CD4-positive, alpha-beta T cell (primary cell): Measurements from ENCODE around the gene DECR2. TPM values are rescaled to one million over a fixed set of nuclear protein-coding genes. Genes with fewer than 3 reads are reported as not detected.

Experiments
- ATAC-seq: fragments of 200-7000 bp; cut with Tn5 transposase; one replicate; pipeline ENCODE4 v1.10.0; 2022; ENCODE audit warnings: mild to moderate bottlenecking; ENCODE audit not compliant: poor library complexity
- CTCF ChIA-PET: fragments of 350-600 bp; sonication (Branson Sonifier 250); formaldehyde crosslinking; loops from one replicate; lab custom pipeline; 2021; ENCODE audit warnings: antibody characterized with exemption, inconsistent platforms; lab: Charles Lee
- POLR2A ChIA-PET: fragments of 350-600 bp; sonication (Branson Sonifier 250); formaldehyde crosslinking; loops from one replicate; lab custom pipeline; 2021; ENCODE audit warnings: antibody characterized with exemption, inconsistent platforms; lab: Charles Lee
- DNase-seq, 14 experiments: peaks; one replicate each; pipeline ENCODE4 v3.0.0-alpha.2; 2013 to 2020; ENCODE audit warnings: mixed read lengths in 2 of 14
- H3K27ac ChIP-seq, 2 donors: one replicate each; pipeline versions ENCODE4 v1.5.1 to v1.7.0; 2013; ENCODE audit warnings: low read length in 2 of 2, low read depth in 1 of 2, mild to moderate bottlenecking in 1 of 2
- H3K27me3 ChIP-seq, 2 experiments: 1 replicate in 1 of 2; 2 replicates in 1 of 2; pipeline versions ENCODE4 v1.6.1 to v1.7.0; 2013; ENCODE audit warnings: low read length in 2 of 2, control low read depth in 1 of 2, mild to moderate bottlenecking in 1 of 2, moderate library complexity in 1 of 2; ENCODE audit not compliant: insufficient read depth in 2 of 2, control insufficient read depth in 1 of 2
- H3K36me3 ChIP-seq: one replicate; pipeline ENCODE4 v1.6.1; 2013; ENCODE audit warnings: low read length, control low read depth; ENCODE audit not compliant: insufficient read depth
- H3K4me1 ChIP-seq: one replicate; pipeline ENCODE4 v1.6.1; 2013; ENCODE audit warnings: low read length, control low read depth; ENCODE audit not compliant: insufficient read depth
- H3K4me3 ChIP-seq: one replicate; pipeline ENCODE4 v1.5.1; 2013; ENCODE audit warnings: mild to moderate bottlenecking, low read length, moderate library complexity
- H3K9me3 ChIP-seq, 2 experiments: 1 replicate in 1 of 2; 2 replicates in 1 of 2; pipeline versions ENCODE4 v1.6.1 to v1.7.0; 2013; ENCODE audit warnings: low read length in 2 of 2, mild to moderate bottlenecking in 2 of 2, control low read depth in 1 of 2, moderate library complexity in 1 of 2; ENCODE audit not compliant: control insufficient read depth in 1 of 2, insufficient read depth in 1 of 2
- H3K27ac Mint-ChIP-seq: one replicate; pipeline ENCODE4 v1.8.0; 2020; ENCODE audit warnings: mixed read lengths
- H3K27me3 Mint-ChIP-seq: one replicate; pipeline ENCODE4 v1.8.0; 2021; ENCODE audit warnings: mixed read lengths
- H3K36me3 Mint-ChIP-seq: one replicate; pipeline ENCODE4 v1.8.0; 2021; ENCODE audit warnings: low read depth, mixed read lengths
- H3K4me1 Mint-ChIP-seq: one replicate; pipeline ENCODE4 v1.8.0; 2021; ENCODE audit warnings: low read depth, mixed read lengths
- H3K4me3 Mint-ChIP-seq: one replicate; pipeline ENCODE4 v1.8.0; 2020; ENCODE audit warnings: mild to moderate bottlenecking, mixed read lengths
- H3K9me3 Mint-ChIP-seq: one replicate; pipeline ENCODE4 v1.8.0; 2020; ENCODE audit warnings: mixed read lengths
- intact Hi-C, 2 experiments: fragments of 100-400 bp; cut with DNase I in 1 of 2; cut with micrococcal nuclease in 1 of 2; formaldehyde crosslinking; loops; one replicate each; pipeline versions ENCODE4 v1.15.1 to v1.9.0; 2023 to 2025; cut with DNase I, micrococcal nuclease
- total RNA-seq, 174 experiments: library from RNA in 2 of 174; stranded (reverse) in 2 of 174; gene quantifications; one replicate each; pipeline ENCODE4 v1.2.3 and lab custom pipeline; 2021 to 2026
- TF ChIP-seq, protein P1 (sequence below): fragments of 200-600 bp; IDR thresholded peaks from one replicate; pipeline ENCODE4 v1.8.0; 2022; ENCODE audit warnings: antibody characterized with exemption, mild to moderate bottlenecking

Gene DECR2
- total RNA-seq, 2 experiments from 2014 or later: 5.7 to 7.0 TPM

DNA sequence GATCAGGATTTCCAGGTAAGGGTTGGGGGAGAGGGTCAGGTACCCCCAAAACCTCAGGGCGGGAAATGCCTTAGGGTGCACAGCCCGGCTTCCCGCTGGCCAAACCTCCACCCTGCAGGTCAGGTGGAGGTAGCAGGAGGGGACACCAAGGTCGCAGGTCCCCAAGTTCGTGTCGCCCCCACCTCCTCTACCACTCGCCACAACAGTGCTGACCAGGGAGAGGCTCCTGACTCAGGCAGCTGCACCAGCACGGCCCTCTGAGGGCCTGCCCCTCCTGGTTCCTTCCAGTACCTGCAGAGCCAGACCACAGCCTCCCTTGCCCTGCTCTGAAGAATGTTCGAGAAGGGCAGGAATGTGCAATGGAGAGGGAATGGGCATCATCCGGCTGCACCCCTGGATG lies 35.2 kb upstream of the DECR2 start:
- POLR2A ChIA-PET: interaction anchor here (1.2 kb wide), 1 partner anchor 260 kb away, joined by 3 read pairs; no protein-coding TSS in a partner anchor
- intact Hi-C loops: no loop called here
- no peak for DNase-seq
- H3K4me3 Mint-ChIP-seq: no peak overlapping the region
- CTCF ChIA-PET: no interaction called here
- H3K27me3 Mint-ChIP-seq: no peaks in the 10 kb centered on the region
- Histone ChIP-seq H3K4me1 (peaks cover 33% of the 10 kb centered on the region), H3K27ac (no peak overlapping the region), H3K27me3 (no peaks in the 10 kb centered on the region), H3K4me3 (no peak overlapping the region), H3K9me3 (no peaks in the 10 kb centered on the region), H3K36me3 (peaks cover 29% of the 10 kb centered on the region)
- H3K9me3 Mint-ChIP-seq: no peaks in the 10 kb centered on the region
- peaks cover 19% of the 10 kb centered on the region for H3K36me3 Mint-ChIP-seq
- H3K27ac Mint-ChIP-seq: no peak overlapping the region
- TF ChIP-seq, protein P1, sequence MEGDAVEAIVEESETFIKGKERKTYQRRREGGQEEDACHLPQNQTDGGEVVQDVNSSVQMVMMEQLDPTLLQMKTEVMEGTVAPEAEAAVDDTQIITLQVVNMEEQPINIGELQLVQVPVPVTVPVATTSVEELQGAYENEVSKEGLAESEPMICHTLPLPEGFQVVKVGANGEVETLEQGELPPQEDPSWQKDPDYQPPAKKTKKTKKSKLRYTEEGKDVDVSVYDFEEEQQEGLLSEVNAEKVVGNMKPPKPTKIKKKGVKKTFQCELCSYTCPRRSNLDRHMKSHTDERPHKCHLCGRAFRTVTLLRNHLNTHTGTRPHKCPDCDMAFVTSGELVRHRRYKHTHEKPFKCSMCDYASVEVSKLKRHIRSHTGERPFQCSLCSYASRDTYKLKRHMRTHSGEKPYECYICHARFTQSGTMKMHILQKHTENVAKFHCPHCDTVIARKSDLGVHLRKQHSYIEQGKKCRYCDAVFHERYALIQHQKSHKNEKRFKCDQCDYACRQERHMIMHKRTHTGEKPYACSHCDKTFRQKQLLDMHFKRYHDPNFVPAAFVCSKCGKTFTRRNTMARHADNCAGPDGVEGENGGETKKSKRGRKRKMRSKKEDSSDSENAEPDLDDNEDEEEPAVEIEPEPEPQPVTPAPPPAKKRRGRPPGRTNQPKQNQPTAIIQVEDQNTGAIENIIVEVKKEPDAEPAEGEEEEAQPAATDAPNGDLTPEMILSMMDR: no peak
- no peak for ATAC-seq
- H3K4me1 Mint-ChIP-seq: peaks cover 23% of the 10 kb centered on the region

DNA sequence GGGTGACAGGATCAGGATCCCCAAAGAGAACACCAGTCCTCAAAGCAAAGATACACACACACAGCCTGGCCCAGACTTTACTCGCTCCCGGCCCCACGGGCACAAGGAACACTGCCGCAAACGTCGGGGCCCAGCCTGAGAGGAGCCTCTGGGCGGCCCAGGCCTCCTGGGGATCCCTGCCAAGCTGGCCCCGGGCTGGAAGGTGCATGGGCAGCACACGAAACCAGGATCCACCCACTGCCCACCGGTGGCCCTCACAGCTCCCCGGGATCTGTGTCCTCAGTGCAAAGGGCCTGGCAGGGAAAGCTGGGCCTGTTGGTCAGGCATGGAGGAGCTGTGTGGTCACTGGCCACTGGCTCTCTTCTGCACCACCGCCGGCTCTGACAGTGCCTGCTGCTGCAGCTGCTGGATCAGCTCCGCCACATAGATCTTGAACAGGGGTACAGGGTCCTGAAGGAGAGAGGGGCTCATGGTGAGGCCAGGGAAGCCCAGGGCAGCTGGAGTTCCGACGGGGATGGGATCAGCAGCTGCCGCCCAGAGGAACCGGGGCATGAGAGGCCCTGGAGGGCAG lies 34.3 kb upstream of the DECR2 start:
- Histone ChIP-seq H3K4me3 (no peak overlapping the region), H3K4me1 (peaks cover 23% of the 10 kb centered on the region), H3K9me3 (peaks cover 0 to 8% of the 10 kb centered on the region in 2 experiments), H3K36me3 (peaks cover 38% of the 10 kb centered on the region), H3K27me3 (no peaks in the 10 kb centered on the region), H3K27ac (no peak overlapping the region)
- ATAC-seq: no peak
- TF ChIP-seq, protein P1: no peak
- CTCF ChIA-PET: no interaction called here
- intact Hi-C loops: no loop called here
- POLR2A ChIA-PET: interaction anchor here (1.2 kb wide), 1 partner anchor 261 kb away, joined by 3 read pairs; no protein-coding TSS in a partner anchor
- Mint-ChIP-seq H3K27me3 (no peaks in the 10 kb centered on the region), H3K36me3 (peaks cover 26% of the 10 kb centered on the region), H3K4me1 (peaks cover 17% of the 10 kb centered on the region), H3K27ac (no peak overlapping the region), H3K4me3 (peak overlapping the region; percentile 42), H3K9me3 (no peaks in the 10 kb centered on the region)
- no peak for DNase-seq

DNA sequence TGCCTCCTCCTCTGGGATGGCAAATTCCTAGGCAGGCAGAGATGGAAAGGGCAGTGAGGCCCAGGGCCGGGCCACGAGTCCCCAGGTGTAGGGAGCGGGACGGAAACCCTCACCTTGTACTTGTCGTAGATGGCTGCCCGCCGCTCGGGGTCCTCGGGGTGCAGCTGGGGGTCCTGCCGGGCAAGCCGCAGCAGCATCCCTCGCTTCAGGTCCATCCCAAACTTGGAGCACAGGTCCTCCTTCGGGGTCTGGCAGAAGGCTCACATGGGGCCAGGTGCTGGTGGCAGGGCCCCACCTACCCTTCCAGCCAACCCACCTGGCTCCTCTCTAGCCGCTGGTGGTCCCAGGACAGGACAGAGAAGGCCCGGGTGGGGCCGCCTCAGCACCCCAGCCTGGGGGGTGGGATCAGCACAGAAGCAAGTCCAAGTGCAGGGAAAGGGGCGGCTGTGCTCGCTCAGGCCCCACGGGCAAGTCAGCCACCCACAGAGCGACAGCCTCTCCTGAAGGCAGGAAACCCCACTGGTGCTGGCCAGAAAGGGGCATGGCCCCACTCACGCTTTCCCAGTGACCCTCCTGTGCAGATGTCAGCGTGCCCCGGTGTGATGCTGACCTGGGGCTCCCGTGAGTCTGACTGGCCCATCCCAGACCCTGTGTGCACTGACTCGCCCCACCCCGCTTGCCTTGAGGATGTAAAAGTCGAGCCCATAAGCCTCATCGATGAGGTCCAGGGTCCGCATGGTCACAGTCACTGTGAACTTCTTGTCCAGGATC lies 33.1 kb upstream of the DECR2 start:
- intact Hi-C loops: no loop called here
- no peaks in the 10 kb centered on the region for H3K27me3 ChIP-seq
- Mint-ChIP-seq H3K27ac (no peak overlapping the region), H3K4me1 (peaks cover 17% of the 10 kb centered on the region), H3K27me3 (no peaks in the 10 kb centered on the region), H3K9me3 (no peaks in the 10 kb centered on the region), H3K36me3 (peaks cover 35% of the 10 kb centered on the region), H3K4me3 (peak overlapping the region; percentile 78)
- H3K9me3 ChIP-seq: peaks cover 0 to 8% of the 10 kb centered on the region in 2 experiments
- no peak for ATAC-seq
- peak in 1 of 14 experiments; percentile 30 for DNase-seq
- peaks cover 22% of the 10 kb centered on the region for H3K4me1 ChIP-seq
- ChIA-PET POLR2A (interaction anchor here (1.4 kb wide), 2 partner anchors 12 to 14 kb away, joined by 5 to 7 read pairs; no protein-coding TSS in a partner anchor), CTCF (no interaction called here)
- H3K4me3 ChIP-seq: no peak overlapping the region
- H3K36me3 ChIP-seq: peaks cover 44% of the 10 kb centered on the region
- TF ChIP-seq, protein P1: no peak
- H3K27ac ChIP-seq: no peak overlapping the region
